Retinal pigment epithelial cell (primary cell): Measurements from ENCODE around the gene KLF6.

Experiments used
- DNase-seq: peaks from one replicate; pipeline ENCODE4 v3.0.0-alpha.2; 2010; ENCODE audit warnings: low read depth
- H3K4me3 ChIP-seq: 2 replicates; pipeline ENCODE4 v1.5.1; 2011; ENCODE audit warnings: mild to moderate bottlenecking, low read length, control low read depth, moderate library complexity
- CTCF ChIP-seq: conservative IDR thresholded peaks from 2 replicates; pipeline ENCODE4 v1.5.1; 2011; ENCODE audit warnings: low read depth, low read length, control low read depth, inconsistent platforms

Gene KLF6

GRCh38 chr10:3757250-3757637 is 27.8 kb downstream of the KLF6 start:
- DNase-seq: no peak
- TF ChIP-seq CTCF: no peak
- no peak overlapping the region for H3K4me3 ChIP-seq

GRCh38 chr10:3756360-3756740 is 28.7 kb downstream of the KLF6 start:
- no peak for TF ChIP-seq CTCF
- no peak for DNase-seq
- H3K4me3 ChIP-seq: no peak overlapping the region

GRCh38 chr10:3755440-3756359 is 29.3 kb downstream of the KLF6 start:
- no peak for DNase-seq
- no peak for TF ChIP-seq CTCF
- H3K4me3 ChIP-seq: no peak overlapping the region

GRCh38 chr10:3754727-3755439 is 30.1 kb downstream of the KLF6 start:
- no peak overlapping the region for H3K4me3 ChIP-seq
- TF ChIP-seq CTCF: no peak
- DNase-seq: no peak

GRCh38 chr10:3750854-3751253 is 34.2 kb downstream of the KLF6 start:
- H3K4me3 ChIP-seq: no peak overlapping the region
- no peak for DNase-seq
- no peak for TF ChIP-seq CTCF

GRCh38 chr10:3750006-3750816 is 34.8 kb downstream of the KLF6 start:
- H3K4me3 ChIP-seq: no peak overlapping the region
- DNase-seq: no peak
- TF ChIP-seq CTCF: no peak
